GM21529 (cell line): ENCODE data around the gene VASN.
"Not testable (repeated sequence)": the region's sequence is repeated elsewhere in the genome, so short reads cannot be mapped to it uniquely, and the experiment has no call there.

Source experiments
- ATAC-seq: cut with Tn5 transposase; IDR thresholded peaks from one replicate; pipeline ENCODE4 v1.9.1; 2021; ENCODE audit not compliant: unreplicated experiment

The VASN gene

DNA sequence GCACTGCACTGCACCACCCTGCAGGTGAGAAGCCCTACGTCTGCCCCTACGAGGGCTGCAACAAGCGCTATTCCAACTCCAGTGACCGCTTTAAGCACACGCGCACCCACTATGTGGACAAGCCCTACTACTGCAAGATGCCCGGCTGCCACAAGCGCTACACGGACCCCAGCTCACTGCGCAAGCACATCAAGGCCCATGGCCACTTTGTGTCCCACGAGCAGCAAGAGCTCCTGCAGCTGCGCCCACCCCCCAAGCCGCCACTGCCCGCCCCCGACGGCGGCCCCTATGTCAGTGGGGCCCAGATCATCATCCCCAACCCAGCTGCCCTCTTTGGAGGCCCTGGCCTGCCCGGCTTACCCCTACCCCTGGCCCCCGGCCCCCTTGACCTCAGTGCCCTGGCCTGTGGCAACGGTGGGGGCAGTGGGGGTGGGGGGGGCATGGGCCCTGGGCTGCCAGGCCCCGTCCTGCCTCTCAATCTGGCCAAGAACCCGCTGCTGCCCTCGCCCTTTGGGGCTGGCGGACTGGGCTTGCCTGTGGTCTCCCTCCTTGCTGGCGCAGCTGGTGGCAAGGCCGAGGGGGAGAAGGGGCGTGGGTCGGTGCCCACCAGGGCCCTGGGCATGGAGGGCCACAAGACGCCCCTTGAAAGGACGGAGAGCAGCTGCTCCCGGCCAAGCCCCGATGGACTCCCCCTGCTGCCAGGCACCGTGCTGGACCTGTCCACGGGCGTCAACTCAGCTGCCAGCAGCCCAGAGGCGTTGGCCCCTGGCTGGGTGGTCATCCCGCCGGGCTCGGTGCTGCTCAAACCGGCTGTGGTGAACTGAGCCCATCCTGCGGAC lies 34.7 kb upstream of the VASN start:
- ATAC-seq: no peak

DNA sequence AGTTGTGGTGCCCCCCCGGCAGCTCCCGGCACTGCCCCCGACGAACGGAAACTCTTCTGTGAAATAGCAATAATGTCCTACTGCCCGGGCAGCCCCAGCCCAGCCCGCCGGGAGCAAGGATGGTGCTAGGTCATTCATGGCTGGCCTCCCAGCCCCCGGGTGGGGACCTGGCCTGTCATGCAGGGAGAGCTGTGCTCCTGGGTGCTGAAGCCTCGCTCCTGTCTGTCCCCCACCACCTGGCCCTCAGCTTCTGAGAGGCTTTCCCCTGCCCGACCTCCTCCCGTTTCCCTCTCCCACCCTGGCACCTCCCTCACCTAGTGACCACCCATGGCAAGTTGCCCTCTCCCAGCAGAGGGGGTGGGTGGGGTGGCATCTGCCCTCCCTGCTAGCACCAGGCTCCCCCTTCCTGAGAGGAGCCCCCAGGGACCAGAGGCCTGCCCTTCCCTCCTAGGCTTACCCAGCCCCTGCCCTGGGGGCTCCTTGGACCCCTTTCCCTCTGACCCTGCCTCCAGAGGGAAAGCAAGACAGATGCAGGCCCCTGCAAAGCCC lies 34.0 kb upstream of the VASN start:
- no peak for ATAC-seq

DNA sequence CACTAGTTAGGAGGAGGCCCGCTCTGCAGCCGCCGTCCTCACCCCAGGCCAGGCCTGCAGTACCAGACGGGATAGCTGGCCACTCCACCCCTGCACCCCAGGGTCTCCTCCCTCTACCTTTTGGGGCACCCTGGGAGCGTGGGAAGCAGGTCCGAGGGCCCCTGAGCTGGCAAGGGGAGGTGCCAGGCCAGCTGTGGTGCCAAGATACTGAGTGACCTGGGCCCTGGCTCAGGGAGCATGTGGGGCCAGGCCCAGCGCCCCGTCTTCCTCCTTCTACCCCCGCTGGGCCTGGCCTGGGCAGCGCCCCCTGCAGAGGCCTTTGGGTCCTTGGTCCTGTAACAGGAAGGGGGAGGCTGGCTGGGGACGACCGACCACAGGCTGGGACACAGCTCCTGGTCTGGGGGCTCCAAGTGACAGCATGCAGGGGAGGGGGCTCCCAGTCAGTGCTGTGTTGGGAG lies 33.5 kb upstream of the VASN start:
- ATAC-seq: no peak

DNA sequence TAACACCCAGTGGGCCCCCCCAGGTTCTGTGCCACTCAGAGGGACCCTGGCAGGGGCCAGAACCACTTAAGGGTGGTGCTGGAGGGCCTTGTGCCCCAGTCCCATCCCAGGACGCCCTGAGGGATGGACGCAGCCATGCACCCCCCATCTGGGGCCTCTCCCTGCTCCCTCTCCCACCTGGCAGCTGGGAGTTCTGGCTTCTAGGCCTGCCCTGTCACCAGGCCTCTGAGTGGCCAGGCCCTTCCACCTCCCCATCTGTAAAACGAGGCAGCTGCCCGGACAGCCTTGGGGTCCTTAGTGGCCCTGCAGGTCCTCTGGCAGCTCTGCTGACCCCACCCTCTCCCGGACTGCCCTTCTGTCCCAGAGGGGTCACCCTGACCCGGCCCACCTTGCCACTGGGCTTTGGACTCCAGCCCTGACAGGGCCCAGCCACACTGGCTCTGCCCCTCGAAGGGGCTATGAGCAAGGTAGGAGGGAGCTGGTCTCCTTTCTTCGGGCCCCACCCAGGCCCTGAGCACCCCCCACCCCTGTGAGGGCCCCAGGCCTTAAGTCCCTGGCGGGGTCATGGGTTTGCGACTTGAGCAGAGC lies 32.8 kb upstream of the VASN start:
- ATAC-seq: no peak

DNA sequence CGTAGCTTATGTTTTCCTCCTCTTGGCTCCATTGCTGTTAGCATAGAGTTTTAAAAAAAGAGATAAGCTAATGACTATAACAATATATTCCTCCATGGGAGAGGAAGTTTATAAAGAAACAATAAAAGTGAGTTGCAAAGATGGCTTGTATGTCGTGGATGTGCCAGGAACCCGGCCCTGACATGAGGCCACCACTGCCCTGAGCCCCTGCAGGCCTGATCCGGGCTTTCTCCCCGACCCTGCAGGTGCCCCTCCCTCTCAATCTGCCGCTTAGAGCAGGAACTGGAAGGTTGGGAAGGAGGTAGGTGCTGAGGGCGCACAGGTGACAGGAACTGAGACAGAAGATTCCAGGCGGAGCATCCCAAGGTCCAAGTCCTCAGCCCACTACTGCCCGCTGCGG lies 32.2 kb upstream of the VASN start:
- no peak for ATAC-seq

DNA sequence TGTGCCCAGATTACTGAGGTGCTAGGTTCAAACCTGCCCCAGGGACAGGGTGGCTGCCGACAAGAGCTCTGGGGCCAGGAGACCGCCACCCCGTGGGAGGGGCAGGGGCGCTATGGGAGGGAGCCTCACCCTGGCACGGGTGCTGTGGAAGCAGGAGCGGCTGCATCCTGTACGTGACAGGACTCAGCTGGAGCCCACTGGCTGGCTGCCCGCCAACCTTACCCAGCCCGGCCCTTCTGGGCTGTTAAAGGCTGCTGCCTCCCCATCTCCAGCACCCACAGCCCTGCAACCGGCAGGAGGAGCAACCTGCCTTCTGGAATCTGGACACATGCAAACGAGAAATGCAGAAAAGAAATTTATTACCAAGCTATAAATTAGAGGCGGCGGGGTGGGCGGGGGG lies 31.7 kb upstream of the VASN start:
- no peak for ATAC-seq

DNA sequence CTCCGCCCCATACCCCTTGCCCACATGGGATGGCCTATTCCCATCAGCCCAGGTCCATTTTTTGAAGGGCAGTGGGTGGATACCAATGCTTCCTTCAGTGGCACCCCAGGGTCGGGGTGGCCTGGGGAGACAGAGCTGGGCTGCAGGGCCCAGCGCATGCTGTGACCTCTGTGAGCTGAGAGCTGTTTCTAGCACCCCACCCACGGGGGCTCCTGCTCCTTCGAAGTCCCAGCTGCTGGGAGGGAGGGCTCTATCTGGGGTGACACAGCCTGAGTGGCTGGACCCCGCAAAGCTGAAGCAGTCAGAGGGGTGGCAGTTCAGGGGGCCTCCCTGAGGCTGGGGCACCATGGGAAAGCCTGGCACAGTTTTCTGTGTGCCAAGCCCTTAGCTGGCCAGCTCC lies 31.2 kb upstream of the VASN start:
- no peak for ATAC-seq

DNA sequence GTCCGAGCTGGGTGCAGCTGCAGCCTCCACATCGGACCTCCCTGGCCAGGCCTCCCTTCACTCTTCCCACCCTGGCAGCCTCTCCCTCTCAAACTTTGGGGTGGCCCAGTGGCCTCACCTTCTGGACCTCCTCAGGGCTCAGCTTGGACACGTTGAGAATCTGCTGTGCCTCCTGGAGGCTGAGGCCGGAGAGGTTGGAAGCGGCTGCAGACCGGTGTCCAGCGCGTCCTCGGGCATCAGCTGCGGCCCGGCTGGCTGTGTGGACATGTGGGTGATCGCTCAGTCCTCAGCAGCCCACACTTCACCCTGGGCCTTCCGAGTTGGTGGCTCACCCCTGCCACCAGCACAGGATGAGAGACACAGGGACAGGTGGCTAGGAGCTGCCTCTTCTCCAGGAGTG lies 30.4 kb upstream of the VASN start:
- ATAC-seq: no peak

DNA sequence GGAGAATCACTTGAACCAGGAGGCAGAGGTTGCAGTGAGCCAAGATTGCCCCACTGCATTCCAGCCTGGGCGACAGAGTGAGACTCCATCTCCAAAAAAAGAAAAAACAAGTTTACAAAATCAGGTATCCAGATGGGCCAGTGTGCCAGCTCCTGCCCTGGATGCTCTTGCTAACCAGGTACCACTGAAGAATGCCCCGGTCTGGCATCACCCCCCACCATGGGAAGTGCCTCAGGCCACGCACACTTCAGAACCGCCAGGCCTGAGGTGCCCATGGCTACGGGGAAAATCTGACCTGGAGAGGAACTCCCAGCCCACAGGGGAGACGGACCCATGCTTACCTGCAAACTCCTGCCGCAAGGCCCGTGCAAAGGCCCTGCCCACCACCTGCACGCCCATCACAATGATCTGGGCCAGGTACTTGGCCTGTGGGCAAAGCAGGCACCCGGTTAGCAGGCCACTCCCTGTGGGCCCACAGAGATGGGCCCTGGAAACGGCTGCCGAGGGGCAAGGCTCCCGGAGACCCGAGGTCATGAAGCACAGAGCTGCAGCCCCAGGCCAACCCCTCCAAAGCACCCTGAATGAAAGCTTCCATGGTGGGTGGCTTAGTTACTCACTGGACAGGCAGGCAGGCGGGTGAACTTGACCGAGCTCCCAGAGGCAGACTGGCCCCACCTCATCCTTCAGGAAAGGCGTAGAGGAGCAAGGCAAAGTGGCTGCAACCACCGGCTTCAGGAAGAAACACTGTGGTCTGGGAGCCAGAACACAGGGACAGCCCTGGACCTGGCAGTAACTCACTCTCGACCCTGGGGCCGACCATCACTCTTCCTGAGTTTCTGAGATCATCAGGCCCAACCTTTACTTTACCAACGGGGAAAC lies 28.5 kb upstream of the VASN start:
- no peak for ATAC-seq

DNA sequence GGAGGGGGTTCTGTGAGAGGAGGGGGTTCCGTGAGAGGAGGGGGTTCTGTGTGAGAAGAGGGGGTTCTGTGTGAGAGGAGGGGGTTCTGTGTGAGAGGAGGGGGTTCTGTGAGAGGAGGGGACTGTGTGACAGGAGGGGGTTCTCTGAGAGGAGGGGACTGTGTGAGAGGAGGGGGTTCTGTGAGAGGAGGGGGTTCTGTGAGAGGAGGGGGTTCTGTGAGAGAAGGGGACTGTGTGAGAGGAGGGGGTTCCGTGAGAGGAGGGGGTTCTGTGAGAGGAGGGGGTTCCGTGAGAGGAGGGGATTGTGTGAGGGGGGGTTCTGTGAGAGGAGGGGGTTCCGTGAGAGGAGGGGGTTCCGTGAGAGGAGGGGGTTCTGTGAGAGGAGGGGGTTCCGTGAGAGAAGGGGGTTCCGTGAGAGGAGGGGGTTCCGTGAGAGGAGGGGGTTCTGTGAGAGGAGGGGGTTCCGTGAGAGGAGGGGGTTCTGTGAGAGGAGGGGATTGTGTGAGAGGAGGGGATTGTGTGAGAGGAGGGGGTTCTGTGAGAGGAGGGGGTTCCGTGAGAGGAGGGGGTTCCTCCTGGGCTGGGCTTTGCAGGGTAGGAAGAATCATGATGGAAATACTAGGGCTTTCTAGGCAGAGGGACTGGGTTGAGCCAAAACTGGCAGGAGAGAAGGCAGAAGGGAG lies 27.2 kb upstream of the VASN start:
- not testable (repeated sequence) for ATAC-seq

DNA sequence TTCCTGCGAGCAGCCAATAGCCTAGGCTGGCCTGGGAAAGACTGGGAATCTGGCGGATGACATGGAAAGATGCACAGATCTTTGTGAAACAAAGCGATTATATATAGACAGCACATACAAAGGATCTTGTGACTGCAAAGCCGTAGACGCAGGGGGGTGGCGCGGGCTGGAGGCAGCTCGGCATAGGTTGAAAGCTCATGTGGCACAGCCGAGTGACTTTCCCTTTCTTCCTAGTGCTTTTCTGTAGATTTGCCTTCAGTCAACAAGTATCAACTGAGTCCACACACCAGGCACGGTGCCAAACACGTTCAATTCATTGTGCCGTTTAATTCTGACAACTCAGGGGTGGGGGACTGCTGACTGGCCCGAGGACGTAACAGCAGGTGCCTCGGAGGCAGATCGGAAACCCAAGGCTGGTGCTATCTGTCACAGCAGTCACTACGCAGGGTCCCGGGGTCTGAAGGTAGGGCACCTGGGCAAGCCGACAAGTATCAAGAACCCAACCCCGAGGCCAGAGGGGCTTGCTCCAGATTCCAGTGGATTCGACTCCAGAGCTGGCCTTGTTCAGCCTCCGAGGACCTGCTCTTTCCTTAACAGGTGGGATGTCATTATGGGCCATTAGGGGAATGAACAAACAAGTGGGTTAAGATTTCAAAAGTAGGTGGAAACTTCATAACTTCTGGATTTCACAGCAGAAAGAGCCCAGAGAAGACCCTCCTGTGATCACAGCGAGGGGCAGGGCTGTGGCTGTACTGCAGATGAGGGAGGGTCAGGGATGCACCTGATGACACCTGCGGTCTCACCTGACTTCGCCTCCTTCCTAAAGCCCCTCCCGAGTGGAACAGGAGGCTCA lies 26.4 kb upstream of the VASN start:
- ATAC-seq: no peak

DNA sequence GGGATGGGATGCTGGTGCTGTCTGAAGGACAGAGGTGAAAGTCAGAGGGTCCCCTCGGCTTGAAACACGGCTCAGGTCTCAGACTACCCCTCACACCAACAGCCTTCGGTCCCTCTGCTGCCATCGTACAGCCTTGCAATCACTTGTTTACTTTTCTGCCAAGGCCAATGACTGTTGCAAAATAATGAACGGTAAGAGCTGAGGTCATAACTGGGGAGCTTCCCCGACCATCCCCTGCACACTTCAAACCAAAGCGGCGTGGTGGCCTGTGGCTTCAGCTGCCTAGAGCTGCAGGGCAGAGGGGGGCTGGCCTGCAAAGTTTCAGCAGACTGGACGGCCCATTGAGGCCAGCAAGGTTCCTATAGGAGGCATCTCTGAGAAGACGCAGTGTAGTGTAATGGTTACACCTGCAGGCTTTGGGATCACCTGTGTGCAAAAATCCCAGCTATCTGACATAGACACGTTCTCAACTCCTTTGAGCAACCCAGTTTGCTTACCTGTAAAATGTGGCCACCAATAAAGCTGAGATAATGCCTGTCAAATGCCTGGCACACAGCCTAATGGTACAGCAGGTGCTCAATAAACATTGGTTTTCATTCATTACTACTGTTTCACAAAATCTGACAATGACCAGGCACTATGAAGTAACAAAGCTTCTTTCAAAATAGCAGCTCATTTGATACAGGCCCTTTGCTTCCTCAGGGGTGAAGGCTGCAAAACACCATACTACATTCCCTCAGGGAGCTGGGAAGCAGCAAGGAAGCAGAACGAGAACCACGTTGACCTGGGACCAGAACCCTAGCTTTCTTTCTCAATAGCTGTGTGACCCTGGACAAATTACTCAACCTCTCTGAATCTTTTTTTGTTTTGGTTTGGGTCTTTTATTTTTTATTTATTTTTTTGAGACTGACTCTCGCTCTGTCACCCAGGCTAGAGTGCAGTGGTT lies 25.5 kb upstream of the VASN start:
- ATAC-seq: no peak

DNA sequence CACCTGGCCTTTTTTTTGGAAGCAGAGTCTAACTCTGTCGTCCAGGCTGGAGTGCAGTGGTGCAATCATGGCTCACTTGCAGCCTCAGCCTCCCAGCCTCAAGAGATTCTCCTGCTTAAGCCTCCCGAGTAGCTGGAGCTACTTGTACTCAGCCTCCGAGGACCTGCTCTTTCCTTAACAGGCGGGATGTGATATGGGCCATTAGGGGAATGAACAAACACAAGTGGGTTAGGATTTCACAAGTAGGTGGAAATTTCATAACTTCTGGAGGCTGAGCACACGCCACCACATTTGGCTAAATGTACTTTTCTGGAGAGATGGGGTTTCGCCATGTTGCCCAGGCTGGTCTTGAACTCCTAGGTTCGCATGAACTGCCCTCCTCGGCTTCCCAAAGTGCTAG lies 24.6 kb upstream of the VASN start:
- ATAC-seq: no peak

DNA sequence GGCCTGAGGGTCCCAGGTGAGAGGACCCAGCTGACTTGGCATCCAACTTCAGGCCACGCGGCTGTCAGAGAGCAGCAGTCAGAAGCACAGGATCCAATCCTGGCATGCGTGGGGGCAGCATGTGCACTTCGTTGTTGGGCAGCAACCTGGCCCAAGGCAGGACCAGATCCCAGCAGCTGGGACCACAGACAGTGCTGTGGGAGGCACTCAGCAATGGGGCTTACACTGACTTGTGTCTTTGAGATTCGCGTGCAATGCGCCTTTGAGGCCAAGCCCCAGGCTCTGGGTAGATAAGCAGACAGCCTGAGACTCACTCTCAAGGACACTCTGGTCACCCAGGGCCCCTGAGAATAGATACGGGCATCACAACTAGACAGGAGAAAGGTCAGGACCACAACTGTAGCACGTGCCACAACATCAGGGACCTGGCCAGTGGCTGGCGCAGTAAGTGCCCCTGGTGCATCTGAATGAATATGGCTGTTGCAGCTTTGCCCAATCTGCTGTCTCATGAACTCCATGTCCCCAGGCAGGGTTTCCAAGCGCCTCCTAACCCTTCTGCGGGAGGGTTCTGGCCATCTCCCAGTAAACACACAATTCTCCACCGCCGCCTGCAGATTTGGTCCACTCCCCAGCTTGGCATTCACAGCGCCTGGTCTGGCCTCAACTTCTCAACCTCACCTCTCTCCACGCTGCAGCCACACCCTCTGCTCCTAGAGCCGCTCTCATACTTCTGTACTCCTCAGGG lies 23.7 kb upstream of the VASN start:
- no peak for ATAC-seq

DNA sequence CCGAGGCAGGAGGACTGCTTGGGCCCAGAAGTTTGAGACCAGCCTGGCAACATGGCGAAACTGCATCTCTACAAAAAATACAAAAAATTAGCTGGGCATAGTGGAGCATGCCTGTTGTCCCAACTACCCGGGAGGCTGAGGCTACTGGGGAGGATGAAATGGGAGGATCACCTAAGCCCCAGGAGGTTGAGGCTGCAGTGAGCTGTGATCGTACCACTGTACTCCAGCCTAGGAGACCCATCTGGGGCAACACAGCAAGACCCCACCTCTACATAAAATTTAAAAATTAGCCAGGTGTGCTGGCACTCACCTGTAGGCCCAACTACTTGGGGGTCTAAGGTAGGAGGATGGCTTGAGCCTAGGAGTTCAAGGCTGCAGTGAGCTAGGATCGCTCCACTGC lies 22.3 kb upstream of the VASN start:
- ATAC-seq: no peak

DNA sequence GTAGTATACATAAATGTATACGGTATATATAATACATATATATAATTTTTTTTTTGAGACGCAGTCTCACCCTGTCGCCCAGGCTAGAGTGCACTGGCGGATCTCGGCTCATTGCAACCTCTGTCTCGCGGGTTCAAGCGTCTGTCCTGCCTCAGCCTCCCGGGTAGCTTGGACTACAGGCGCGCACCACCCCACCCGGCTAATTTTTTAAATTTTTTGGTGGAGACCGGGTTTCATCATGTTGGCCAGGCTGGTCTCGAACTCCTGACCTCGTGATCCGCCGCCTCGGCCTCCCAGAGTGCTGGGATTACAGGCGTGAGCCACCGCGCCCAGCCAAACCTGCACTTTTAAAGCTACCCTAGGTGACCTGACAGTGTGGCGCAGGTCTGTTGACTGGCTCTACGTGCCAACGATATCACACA lies 21.3 kb upstream of the VASN start:
- no peak for ATAC-seq

DNA sequence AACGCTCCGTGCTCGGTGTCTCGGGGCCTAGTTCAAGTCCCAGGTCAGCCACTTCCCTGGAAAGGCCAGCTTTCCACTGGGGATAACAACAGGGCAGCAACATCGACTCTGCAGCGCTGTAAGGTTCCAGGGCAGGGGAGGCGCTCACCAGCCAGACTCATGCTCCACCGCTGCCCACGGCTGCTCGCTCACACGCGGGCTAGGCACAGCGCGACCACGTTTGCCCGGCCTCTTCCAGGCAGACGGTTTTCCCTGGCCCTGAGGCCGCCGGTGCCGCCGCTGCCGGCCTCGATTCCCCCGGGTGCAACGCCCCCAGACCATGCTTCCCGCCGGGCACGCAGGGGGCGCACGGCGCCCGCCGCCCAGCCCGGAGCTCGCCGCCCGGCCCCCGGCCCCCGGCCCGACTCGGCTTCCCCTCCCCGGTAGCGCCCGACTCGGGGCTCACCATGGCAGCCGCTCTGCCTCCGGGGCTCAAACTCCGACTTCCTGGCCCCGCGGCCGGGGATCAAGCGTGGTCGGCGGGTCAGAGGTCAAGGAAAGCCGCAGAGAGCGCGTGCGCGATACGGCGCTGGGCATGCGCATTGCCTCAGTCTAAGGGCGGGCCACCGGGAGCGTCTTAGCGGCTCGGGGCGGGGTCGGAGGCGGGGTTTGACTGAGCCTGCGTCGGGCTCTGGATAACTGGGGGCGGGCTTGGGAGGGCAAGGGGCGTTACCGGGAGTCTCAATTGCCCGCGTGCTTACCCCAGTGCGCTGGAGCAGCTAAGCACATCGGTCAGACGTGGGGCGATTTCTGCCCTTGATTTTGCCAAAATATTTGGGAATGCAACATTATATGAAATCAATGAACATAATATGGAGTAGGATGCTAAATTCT lies 20.6 kb upstream of the VASN start, which contains the start of gene PAM16:
TSS of gene PAM16 (minus strand) at position 535 of the 873 bp plus-strand sequence. CDS start at position 448, 87 bp downstream.
- peak; percentile 88 for ATAC-seq
